RCC 7860 (cell line): Measurements from ENCODE around the gene FAM234B.

Experiments
- DNase-seq: peaks from one replicate; pipeline ENCODE4 v3.0.0-alpha.2; 2015; ENCODE audit warnings: low spot score
- FAIRE-seq: peaks from 2 replicates; lab custom pipeline; 2012; peaks lifted over from hg19 to GRCh38; lab: Jason Lieb, UNC

Gene FAM234B

GRCh38 chr12:13044002-13044905, at the start of gene FAM234B:
FAM234B (plus strand) TSS chr12:13044381; CDS start chr12:13044404, 23 bp downstream.
- DNase-seq = no peak
- no peak for FAIRE-seq

- FAIRE-seq = no peak
- DNase-seq = no peak
Observed at GRCh38 chr12:12995088-12995487, 49.1 kb upstream of the FAM234B start.

- no peak for FAIRE-seq
- no peak for DNase-seq
Observed at GRCh38 chr12:12996209-12996608, 48.0 kb upstream of the FAM234B start.

GRCh38 chr12:12997156-12997555, 47.0 kb upstream of the FAM234B start:
- FAIRE-seq = no peak
- DNase-seq = no peak

GRCh38 chr12:12997734-12998133, 46.4 kb upstream of the FAM234B start:
- no peak for DNase-seq
- FAIRE-seq = no peak

GRCh38 chr12:12998248-12998647, 45.9 kb upstream of the FAM234B start:
- DNase-seq (no peak), FAIRE-seq (no peak)

- DNase-seq = peak; percentile 9
- FAIRE-seq = peak; percentile 18
Observed at GRCh38 chr12:12999271-12999958, 44.8 kb upstream of the FAM234B start.

GRCh38 chr12:12999959-13000615, 44.1 kb upstream of the FAM234B start, which contains the start of gene HEBP1:
HEBP1 (minus strand) TSS chr12:13000265; CDS start chr12:13000114, 151 bp downstream.
- DNase-seq = peak; percentile 76
- FAIRE-seq = no peak

- no peak for FAIRE-seq
- no peak for DNase-seq
Observed at GRCh38 chr12:13000616-13000924, 43.6 kb upstream of the FAM234B start.

- DNase-seq (no peak), FAIRE-seq (no peak)
Observed at GRCh38 chr12:13000925-13001774, 43.0 kb upstream of the FAM234B start.

- DNase-seq = no peak
- FAIRE-seq = no peak
Observed at GRCh38 chr12:13001775-13002040, 42.5 kb upstream of the FAM234B start.

- no peak for DNase-seq
- no peak for FAIRE-seq
Observed at GRCh38 chr12:13002301-13003097, 41.7 kb upstream of the FAM234B start.

- FAIRE-seq = no peak
- no peak for DNase-seq
Observed at GRCh38 chr12:13004361-13004760, 39.8 kb upstream of the FAM234B start.

GRCh38 chr12:13004986-13005385, 39.2 kb upstream of the FAM234B start:
- DNase-seq (no peak), FAIRE-seq (no peak)

- no peak for DNase-seq
- FAIRE-seq = no peak
Observed at GRCh38 chr12:13005649-13006048, 38.5 kb upstream of the FAM234B start.

- DNase-seq (no peak), FAIRE-seq (no peak)
Observed at GRCh38 chr12:13007496-13008233, 36.5 kb upstream of the FAM234B start.

- DNase-seq (no peak), FAIRE-seq (no peak)
Observed at GRCh38 chr12:13008741-13009380, 35.3 kb upstream of the FAM234B start.

GRCh38 chr12:13011098-13011497, 33.1 kb upstream of the FAM234B start:
- FAIRE-seq = no peak
- DNase-seq = no peak

GRCh38 chr12:13022851-13023271, 21.3 kb upstream of the FAM234B start:
- no peak for FAIRE-seq
- DNase-seq = no peak
